ENCODE measurements around the gene GSAP. TPM values are rescaled to one million over a fixed set of nuclear protein-coding genes. Genes with fewer than 3 reads are reported as not detected.

GSAP gene
- total and polyA plus RNA-seq, 3 experiments from 2014 or later: 2.0 to 11.9 (median 2.9) TPM

DNA sequence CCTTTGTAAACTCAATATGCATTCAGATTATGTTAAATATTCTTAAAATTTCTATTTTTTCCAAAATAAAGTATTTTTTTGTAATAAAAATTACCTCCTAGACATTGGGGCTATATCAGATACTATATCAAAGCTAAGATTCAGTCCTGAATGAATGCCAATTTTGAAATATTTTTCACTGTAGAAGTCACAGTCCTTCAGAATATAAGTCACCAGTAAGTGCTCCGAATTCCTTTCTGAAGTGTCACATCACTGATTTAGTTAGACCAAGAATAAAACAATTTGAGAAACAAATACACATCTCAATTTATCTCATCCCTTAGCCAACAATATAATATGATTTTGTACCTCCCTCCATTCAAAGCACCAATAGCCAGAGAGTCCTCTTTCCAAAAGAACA lies 33.9 kb upstream of the GSAP start:
- Mint-ChIP-seq H3K27me3 (peaks cover 2 to 9% of the 10 kb centered on the region in 2 donors), H3K4me1 (peaks cover 0 to 8% (median 2%) of the 10 kb centered on the region in 3 donors), H3K9me3 (no peaks in the 10 kb centered on the region), H3K4me3 (no peak overlapping the region), H3K36me3 (peaks cover 0 to 9% (median 0%) of the 10 kb centered on the region in 3 donors), H3K27ac (no peak overlapping the region)
- H3K4me3 ChIP-seq (ENCODE audit: low read length): no peak overlapping the region
- no peaks in the 10 kb centered on the region for H3K4me1 ChIP-seq (ENCODE audit: insufficient read depth, low read length)
- H3K27me3 ChIP-seq (ENCODE audit: insufficient read depth, low read length, poor library complexity, severe bottlenecking): peaks cover 2% of the 10 kb centered on the region
- H3K9me3 ChIP-seq (ENCODE audit: low read length): no peaks in the 10 kb centered on the region
- CTCF ChIA-PET: no interaction called here
- DNase-seq: no peak
- no peaks in the 10 kb centered on the region for H3K36me3 ChIP-seq (ENCODE audit: insufficient read depth, low read length)
- H3K27ac ChIP-seq (ENCODE audit: low read depth, low read length): no peak overlapping the region
- POLR2A ChIA-PET: no interaction called here

DNA sequence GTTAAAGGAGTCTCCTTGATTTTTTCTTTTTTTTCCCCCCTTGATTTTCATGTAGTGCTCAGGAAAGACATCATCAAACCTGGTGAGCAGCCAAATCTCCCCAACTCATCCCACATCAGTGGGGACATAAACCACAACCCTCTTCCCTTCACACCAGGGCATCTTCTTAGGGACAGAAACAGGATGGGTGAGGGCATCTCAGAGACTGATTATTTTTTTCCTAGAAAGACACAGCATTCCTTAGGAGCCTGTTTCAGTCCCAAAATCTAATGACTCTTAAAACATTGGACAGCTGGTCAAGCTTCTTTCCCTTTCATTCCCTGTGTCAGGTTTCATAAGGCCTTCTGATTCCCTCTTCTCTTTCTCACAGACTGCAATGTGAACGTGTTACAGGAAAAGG lies 31.5 kb upstream of the GSAP start:
- H3K27me3 ChIP-seq (ENCODE audit: insufficient read depth, low read length, poor library complexity, severe bottlenecking): no peaks in the 10 kb centered on the region
- Mint-ChIP-seq H3K27ac (no peak overlapping the region), H3K4me3 (no peak overlapping the region), H3K4me1 (peaks cover 0 to 8% (median 2%) of the 10 kb centered on the region in 3 donors), H3K27me3 (no peaks in the 10 kb centered on the region), H3K36me3 (peaks cover 0 to 9% (median 0%) of the 10 kb centered on the region in 3 donors), H3K9me3 (no peaks in the 10 kb centered on the region)
- ChIA-PET POLR2A (no interaction called here), CTCF (no interaction called here)
- no peak overlapping the region for H3K4me3 ChIP-seq (ENCODE audit: low read length)
- DNase-seq: no peak
- H3K27ac ChIP-seq (ENCODE audit: low read depth, low read length): no peak overlapping the region
- no peaks in the 10 kb centered on the region for H3K4me1 ChIP-seq (ENCODE audit: insufficient read depth, low read length)
- H3K36me3 ChIP-seq (ENCODE audit: insufficient read depth, low read length): no peaks in the 10 kb centered on the region
- no peaks in the 10 kb centered on the region for H3K9me3 ChIP-seq (ENCODE audit: low read length)

DNA sequence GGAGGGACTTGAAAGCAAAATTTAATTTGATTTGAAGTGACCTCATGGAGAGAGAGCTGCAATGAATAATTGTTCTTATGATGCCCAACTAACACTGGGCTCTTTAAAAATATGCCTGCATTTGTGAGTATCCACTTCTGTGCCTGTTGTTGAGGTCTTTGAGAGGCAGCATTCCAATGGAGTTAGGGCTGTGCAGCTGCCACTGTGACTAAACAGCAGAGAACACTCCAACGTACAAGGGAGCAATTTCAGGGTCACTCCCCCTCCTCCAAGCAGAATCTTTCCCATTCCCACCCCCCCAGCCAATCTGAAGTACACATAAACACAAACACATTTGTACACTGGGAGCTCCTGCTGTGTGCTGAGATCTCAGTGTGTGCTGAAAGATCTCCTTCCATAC lies 28.0 kb upstream of the GSAP start:
- Mint-ChIP-seq H3K36me3 (peaks cover 0 to 2% (median 0%) of the 10 kb centered on the region in 3 donors), H3K27me3 (no peaks in the 10 kb centered on the region), H3K4me3 (no peak overlapping the region), H3K4me1 (peaks cover 0 to 9% (median 2%) of the 10 kb centered on the region in 3 donors), H3K9me3 (no peaks in the 10 kb centered on the region), H3K27ac (no peak overlapping the region)
- H3K36me3 ChIP-seq (ENCODE audit: insufficient read depth, low read length): no peaks in the 10 kb centered on the region
- ChIA-PET CTCF (no interaction called here), POLR2A (interaction anchor here (0.6 kb wide), 1 partner anchor 92 kb away, joined by 3 read pairs; no protein-coding TSS in a partner anchor)
- H3K27ac ChIP-seq (ENCODE audit: low read depth, low read length): no peak overlapping the region
- no peak for DNase-seq
- no peaks in the 10 kb centered on the region for H3K27me3 ChIP-seq (ENCODE audit: insufficient read depth, low read length, poor library complexity, severe bottlenecking)
- H3K4me3 ChIP-seq (ENCODE audit: low read length): no peak overlapping the region
- H3K9me3 ChIP-seq (ENCODE audit: low read length): no peaks in the 10 kb centered on the region
- H3K4me1 ChIP-seq (ENCODE audit: insufficient read depth, low read length): no peaks in the 10 kb centered on the region

GRCh38 chr7:77443042-77443441 lies 26.9 kb upstream of the GSAP start:
- Histone ChIP-seq H3K36me3 (ENCODE audit: insufficient read depth, low read length) (no peaks in the 10 kb centered on the region), H3K9me3 (ENCODE audit: low read length) (no peaks in the 10 kb centered on the region), H3K4me1 (ENCODE audit: insufficient read depth, low read length) (no peaks in the 10 kb centered on the region), H3K4me3 (ENCODE audit: low read length) (no peak overlapping the region), H3K27ac (ENCODE audit: low read depth, low read length) (no peak overlapping the region), H3K27me3 (ENCODE audit: insufficient read depth, low read length, poor library complexity, severe bottlenecking) (no peaks in the 10 kb centered on the region)
- CTCF ChIA-PET: no interaction called here
- Mint-ChIP-seq H3K36me3 (no peaks in the 10 kb centered on the region), H3K27ac (no peak overlapping the region), H3K4me3 (no peak overlapping the region), H3K27me3 (no peaks in the 10 kb centered on the region), H3K4me1 (peaks cover 0 to 9% (median 2%) of the 10 kb centered on the region in 3 donors), H3K9me3 (no peaks in the 10 kb centered on the region)
- POLR2A ChIA-PET: no interaction called here
- DNase-seq: no peak

GRCh38 chr7:77442636-77443035 lies 26.5 kb upstream of the GSAP start:
- no peaks in the 10 kb centered on the region for H3K4me1 ChIP-seq (ENCODE audit: insufficient read depth, low read length)
- ChIA-PET CTCF (no interaction called here), POLR2A (no interaction called here)
- no peak for DNase-seq
- H3K27ac Mint-ChIP-seq: no peak overlapping the region
- H3K4me3 Mint-ChIP-seq: no peak overlapping the region
- no peak overlapping the region for H3K4me3 ChIP-seq (ENCODE audit: low read length)
- H3K27me3 Mint-ChIP-seq: no peaks in the 10 kb centered on the region
- H3K36me3 Mint-ChIP-seq: no peaks in the 10 kb centered on the region
- H3K36me3 ChIP-seq (ENCODE audit: insufficient read depth, low read length): no peaks in the 10 kb centered on the region
- H3K4me1 Mint-ChIP-seq: peaks cover 0 to 8% (median 2%) of the 10 kb centered on the region in 3 donors
- no peaks in the 10 kb centered on the region for H3K9me3 Mint-ChIP-seq
- no peaks in the 10 kb centered on the region for H3K27me3 ChIP-seq (ENCODE audit: insufficient read depth, low read length, poor library complexity, severe bottlenecking)
- no peak overlapping the region for H3K27ac ChIP-seq (ENCODE audit: low read depth, low read length)
- no peaks in the 10 kb centered on the region for H3K9me3 ChIP-seq (ENCODE audit: low read length)

DNA sequence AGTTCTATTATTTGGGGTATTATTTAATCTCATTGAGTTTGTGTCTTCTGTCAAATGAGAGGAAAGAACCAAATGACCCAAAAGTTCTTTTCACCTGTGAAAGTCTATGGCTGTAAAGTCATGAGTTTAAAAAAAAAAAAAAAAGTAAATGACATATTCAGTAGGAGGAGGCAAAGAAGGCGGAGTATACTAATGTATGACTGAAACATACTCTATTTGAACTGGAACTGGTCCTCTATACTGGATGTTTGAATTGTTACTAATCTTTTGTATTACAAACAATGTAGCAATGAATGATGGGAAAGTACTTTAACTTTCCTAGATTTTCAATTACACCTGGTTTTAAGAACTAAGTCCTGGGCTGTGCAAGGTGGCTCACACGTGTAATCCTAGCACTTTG lies 24.9 kb upstream of the GSAP start:
- no peak for DNase-seq
- Mint-ChIP-seq H3K4me1 (peaks cover 0 to 4% (median 0%) of the 10 kb centered on the region in 3 donors), H3K27me3 (peaks cover 0 to 3% of the 10 kb centered on the region in 2 donors), H3K27ac (no peak overlapping the region), H3K36me3 (no peaks in the 10 kb centered on the region), H3K4me3 (no peak overlapping the region), H3K9me3 (no peaks in the 10 kb centered on the region)
- H3K36me3 ChIP-seq (ENCODE audit: insufficient read depth, low read length): no peaks in the 10 kb centered on the region
- no peaks in the 10 kb centered on the region for H3K4me1 ChIP-seq (ENCODE audit: insufficient read depth, low read length)
- no peak overlapping the region for H3K4me3 ChIP-seq (ENCODE audit: low read length)
- H3K27me3 ChIP-seq (ENCODE audit: insufficient read depth, low read length, poor library complexity, severe bottlenecking): no peaks in the 10 kb centered on the region
- POLR2A ChIA-PET: no interaction called here
- H3K27ac ChIP-seq (ENCODE audit: low read depth, low read length): no peak overlapping the region
- no peaks in the 10 kb centered on the region for H3K9me3 ChIP-seq (ENCODE audit: low read length)
- CTCF ChIA-PET: no interaction called here

GRCh38 chr7:77439572-77439971 lies 23.4 kb upstream of the GSAP start:
- no peak overlapping the region for H3K4me3 ChIP-seq (ENCODE audit: low read length)

DNA sequence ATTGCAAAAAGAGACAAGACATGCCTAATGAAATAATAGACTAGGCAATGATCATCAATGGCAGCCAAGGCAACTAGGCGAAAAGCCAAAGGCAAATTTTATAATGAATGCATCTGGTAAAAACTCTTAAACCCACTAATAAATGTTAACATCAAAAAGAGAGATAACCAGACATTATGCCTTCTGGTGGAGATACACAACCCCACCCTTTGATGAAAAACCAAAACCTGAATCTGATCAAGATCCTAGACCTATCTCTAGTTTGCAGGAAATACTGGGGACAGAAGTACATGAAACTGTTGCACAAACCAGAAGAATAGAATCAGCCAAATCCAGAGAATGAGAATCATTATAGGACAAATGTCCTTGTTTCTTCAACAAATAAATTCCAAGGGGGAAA lies 22.0 kb upstream of the GSAP start:
- Histone ChIP-seq H3K9me3 (ENCODE audit: low read length) (no peaks in the 10 kb centered on the region), H3K27me3 (ENCODE audit: insufficient read depth, low read length, poor library complexity, severe bottlenecking) (peaks cover 4% of the 10 kb centered on the region), H3K36me3 (ENCODE audit: insufficient read depth, low read length) (no peaks in the 10 kb centered on the region), H3K4me1 (ENCODE audit: insufficient read depth, low read length) (no peaks in the 10 kb centered on the region), H3K27ac (ENCODE audit: low read depth, low read length) (no peak overlapping the region), H3K4me3 (ENCODE audit: low read length) (no peak overlapping the region)
- no peak overlapping the region for H3K4me3 Mint-ChIP-seq
- H3K36me3 Mint-ChIP-seq: no peaks in the 10 kb centered on the region
- no peaks in the 10 kb centered on the region for H3K9me3 Mint-ChIP-seq
- peaks cover 0 to 15% of the 10 kb centered on the region in 2 donors for H3K27me3 Mint-ChIP-seq
- H3K4me1 Mint-ChIP-seq: peaks cover 0 to 4% (median 0%) of the 10 kb centered on the region in 3 donors
- H3K27ac Mint-ChIP-seq: no peak overlapping the region
- DNase-seq: no peak
- POLR2A ChIA-PET: no interaction called here
- CTCF ChIA-PET: no interaction called here

More at GRCh38 chr7:77439572-77439971, 23.4 kb upstream of the GSAP start:
- Mint-ChIP-seq H3K27me3 (peaks cover 0 to 5% of the 10 kb centered on the region in 2 donors), H3K36me3 (no peaks in the 10 kb centered on the region), H3K27ac (no peak overlapping the region), H3K4me3 (no peak overlapping the region), H3K9me3 (no peaks in the 10 kb centered on the region), H3K4me1 (peaks cover 0 to 4% (median 0%) of the 10 kb centered on the region in 3 donors)
- Histone ChIP-seq H3K27me3 (ENCODE audit: insufficient read depth, low read length, poor library complexity, severe bottlenecking) (no peaks in the 10 kb centered on the region), H3K36me3 (ENCODE audit: insufficient read depth, low read length) (no peaks in the 10 kb centered on the region), H3K9me3 (ENCODE audit: low read length) (no peaks in the 10 kb centered on the region), H3K4me1 (ENCODE audit: insufficient read depth, low read length) (no peaks in the 10 kb centered on the region), H3K27ac (ENCODE audit: low read depth, low read length) (no peak overlapping the region)
- no peak for DNase-seq
- POLR2A ChIA-PET: no interaction called here
- CTCF ChIA-PET: no interaction called here
